GM23338 (cell line): ENCODE data around the gene SLC6A19. TPM values are rescaled to one million over a fixed set of nuclear protein-coding genes. Genes with fewer than 3 reads are reported as not detected.

Source experiments
- ATAC-seq: fragments of 200-7000 bp; cut with Tn5 transposase; 3 replicates; pipeline ENCODE4 v1.9.1; 2020
- DNase-seq: peaks from one replicate; pipeline ENCODE4 v3.0.0-alpha.2; 2015; ENCODE audit warnings: low spot score
- H2AFZ ChIP-seq: fragments of 200-600 bp; sonication (generic); 2 replicates; pipeline ENCODE4 v1.8.0; 2016; ENCODE audit warnings: antibody characterized with exemption, mild to moderate bottlenecking, moderate library complexity
- H3F3A ChIP-seq: fragments of 200-600 bp; sonication (generic); replicated peaks from 2 replicates; pipeline ENCODE4 v1.8.0; 2017; ENCODE audit warnings: antibody characterized with exemption, mixed run types, low read depth
- H3K27ac ChIP-seq: fragments of 200-600 bp; sonication (generic); 2 replicates; pipeline ENCODE4 v1.6.1; 2016; ENCODE audit warnings: low read depth
- H3K27me3 ChIP-seq: fragments of 200-600 bp; sonication (generic); 2 replicates; pipeline ENCODE4 v1.8.0; 2016; ENCODE audit warnings: mild to moderate bottlenecking, mixed run types, moderate library complexity; ENCODE audit not compliant: insufficient read depth
- H3K36me3 ChIP-seq: fragments of 200-600 bp; sonication (generic); 2 replicates; pipeline ENCODE4 v1.8.0; 2016; ENCODE audit warnings: mild to moderate bottlenecking; ENCODE audit not compliant: insufficient read depth
- H3K4me1 ChIP-seq: fragments of 200-600 bp; sonication (generic); 2 replicates; pipeline ENCODE4 v1.8.0; 2016; ENCODE audit warnings: mild to moderate bottlenecking, moderate library complexity; ENCODE audit not compliant: insufficient read depth
- H3K4me2 ChIP-seq: fragments of 200-600 bp; sonication (generic); 2 replicates; pipeline ENCODE4 v1.7.1; 2017; ENCODE audit warnings: mixed run types
- H3K4me3 ChIP-seq: fragments of 200-600 bp; sonication (generic); 2 replicates; pipeline ENCODE4 v1.6.1; 2016; ENCODE audit warnings: mixed run types
- H3K79me2 ChIP-seq: fragments of 200-600 bp; sonication (generic); replicated peaks from 2 replicates; pipeline ENCODE4 v1.8.0; 2017; ENCODE audit warnings: mild to moderate bottlenecking; ENCODE audit not compliant: insufficient read depth
- H3K9me2 ChIP-seq: fragments of 200-600 bp; sonication (generic); 2 replicates; pipeline ENCODE4 v1.8.0; 2017; ENCODE audit not compliant: insufficient read depth
- H4K20me1 ChIP-seq: fragments of 200-600 bp; sonication (generic); replicated peaks from 2 replicates; pipeline ENCODE4 v1.8.0; 2017; ENCODE audit warnings: mild to moderate bottlenecking; ENCODE audit not compliant: insufficient read depth
- H3K27ac Mint-ChIP-seq: 2 replicates; pipeline ENCODE4 v1.8.0; 2020; ENCODE audit warnings: inconsistent platforms, mild to moderate bottlenecking, moderate library complexity, mixed read lengths
- H3K27me3 Mint-ChIP-seq: 3 replicates; pipeline ENCODE4 v1.8.0; 2022; ENCODE audit warnings: low read depth, mild to moderate bottlenecking, moderate library complexity, mixed read lengths, inconsistent platforms; ENCODE audit not compliant: insufficient read depth, poor library complexity
- H3K36me3 Mint-ChIP-seq: 3 replicates; pipeline ENCODE4 v1.8.0; 2021; ENCODE audit warnings: low read depth, mild to moderate bottlenecking, inconsistent platforms, moderate library complexity, mixed read lengths
- H3K4me1 Mint-ChIP-seq: 3 replicates; pipeline ENCODE4 v1.8.0; 2020; ENCODE audit warnings: mild to moderate bottlenecking, inconsistent platforms, mixed read lengths
- H3K4me3 Mint-ChIP-seq: 3 replicates; pipeline ENCODE4 v1.8.0; 2021; ENCODE audit warnings: moderate library complexity, mild to moderate bottlenecking, inconsistent platforms, mixed read lengths
- H3K9me3 Mint-ChIP-seq: 3 replicates; pipeline ENCODE4 v1.8.0; 2020; ENCODE audit warnings: moderate library complexity, mild to moderate bottlenecking, inconsistent platforms, mixed read lengths
- CREB1 ChIP-seq: fragments of 250-450 bp; sonication (Bioruptor Pico); IDR thresholded peaks from 2 replicates; pipeline ENCODE4 v1.5.0; 2020; ENCODE audit warnings: low read depth, mild to moderate bottlenecking, moderate library complexity
- CTCF ChIP-seq, 2 experiments: fragments of 200-600 bp in 1 of 2; sonication (generic) in 1 of 2; conservative IDR thresholded peaks; 2 replicates each; pipeline versions ENCODE4 v1.5.1 to v1.6.1; 2016 to 2017; ENCODE audit warnings: antibody characterized with exemption in 2 of 2, low read depth in 2 of 2, mild to moderate bottlenecking in 2 of 2, moderate library complexity in 1 of 2
- EZH2 ChIP-seq: fragments of 200-600 bp; sonication (generic); IDR thresholded peaks from one replicate; pipeline ENCODE4 v1.8.0; 2017; ENCODE audit warnings: antibody characterized with exemption, mild to moderate bottlenecking, low read depth; ENCODE audit not compliant: unreplicated experiment
- EZH2phosphoT487 ChIP-seq: fragments of 200-600 bp; sonication (generic); IDR thresholded peaks from one replicate; pipeline ENCODE4 v1.8.1; 2018; ENCODE audit warnings: antibody characterized with exemption; ENCODE audit not compliant: unreplicated experiment
- JUNB ChIP-seq: IDR thresholded peaks from one replicate; pipeline ENCODE4 v1.6.1; 2016; ENCODE audit warnings: antibody characterized with exemption; ENCODE audit not compliant: unreplicated experiment
- POLR2AphosphoS5 ChIP-seq: IDR thresholded peaks from 2 replicates; pipeline ENCODE4 v1.6.1; 2016; ENCODE audit warnings: antibody characterized with exemption, low read depth
- REST ChIP-seq: IDR thresholded peaks from one replicate; pipeline ENCODE4 v1.6.1; 2018; ENCODE audit warnings: antibody characterized with exemption; ENCODE audit not compliant: unreplicated experiment
- STAT1 ChIP-seq: IDR thresholded peaks from one replicate; pipeline ENCODE4 v1.6.1; 2016; ENCODE audit warnings: antibody characterized with exemption; ENCODE audit not compliant: unreplicated experiment
- ZNF114 ChIP-seq: fragments of 250-450 bp; sonication (Bioruptor Pico); IDR thresholded peaks from 2 replicates; pipeline ENCODE4 v1.5.0; 2020; ENCODE audit warnings: mild to moderate bottlenecking, moderate library complexity
- ZNF462 ChIP-seq: fragments of 250-450 bp; sonication (Bioruptor Pico); IDR thresholded peaks from 2 replicates; pipeline ENCODE4 v1.5.0; 2020; ENCODE audit warnings: mild to moderate bottlenecking, moderate library complexity
- polyA plus RNA-seq: library from polyadenylated mRNA; unstranded; fragments of >200 nt; fragmentation: Nextera tagmentation; extraction: Ambion mirVana; gene quantifications from 2 replicates; pipeline ENCODE4 v1.2.1, GENCODE V29; 2016
- total RNA-seq: library from RNA; depleted of rRNA; stranded (reverse); fragments of >200 nt; shearing (Covaris generic); gene quantifications from 2 replicates; pipeline ENCODE4 v1.2.3, GENCODE V29; 2014

The SLC6A19 gene
- total and polyA plus RNA-seq, 2 experiments from 2014 or later, result not detected

GRCh38 chr5:1203968-1204692, 2.7 kb downstream of the SLC6A19 start:
- Histone ChIP-seq H3K27me3 (no peaks in the 10 kb centered on the region), H4K20me1 (no peaks in the 10 kb centered on the region; the same call in 1 of the 2 replicates), H3K4me3 (no peak overlapping the region), H3K4me1 (no peaks in the 10 kb centered on the region), H3K9me2 (no peaks in the 10 kb centered on the region), H3K27ac (no peak overlapping the region), H3K4me2 (no peak overlapping the region), H3K36me3 (no peaks in the 10 kb centered on the region), H3K79me2 (no peaks in the 10 kb centered on the region), H3F3A (0 out of 2 replicates have a peak, but pooled peaks cover 6% of the 10 kb centered on the region), H2AFZ (peak overlapping the region; percentile 52; the same call in 1 of the 2 replicates)
- Mint-ChIP-seq H3K36me3 (no peaks in the 10 kb centered on the region), H3K27me3 (peaks cover 3% of the 10 kb centered on the region), H3K4me3 (no peak overlapping the region), H3K27ac (no peak overlapping the region), H3K4me1 (peaks cover 9% of the 10 kb centered on the region), H3K9me3 (no peaks in the 10 kb centered on the region)
- TF ChIP-seq CREB1 (CRISPR knock-in tag) (no peak), ZNF114 (CRISPR knock-in tag) (no peak), JUNB (no peak), CTCF (conservative IDR thresholded peaks at IDR 0.05; ENCODE audit: low read depth in 2 of 2) (no peak), POLR2AphosphoS5 (no peak), REST (no peak), EZH2 (no peak), ZNF462 (CRISPR knock-in tag) (no peak), STAT1 (no peak), EZH2phosphoT487 (no peak)
- no peak for ATAC-seq
- no peak for DNase-seq
